GM18502 (cell line): ENCODE measurements around the gene PDE3A.

ENCODE experiments used
- ATAC-seq: cut with Tn5 transposase; IDR thresholded peaks from one replicate; pipeline ENCODE4 v1.9.1; 2021; ENCODE audit warnings: mild to moderate bottlenecking; ENCODE audit not compliant: unreplicated experiment, poor library complexity

PDE3A gene

GRCh38 chr12:20643822-20644221 lies 275.5 kb downstream of the PDE3A start:
- ATAC-seq = no peak

- no peak for ATAC-seq
Observed at GRCh38 chr12:20646239-20646827, 278.0 kb downstream of the PDE3A start.

- ATAC-seq = no peak
Observed at GRCh38 chr12:20653871-20654270, 285.5 kb downstream of the PDE3A start.

GRCh38 chr12:20656600-20656999 lies 288.3 kb downstream of the PDE3A start:
- no peak for ATAC-seq

- no peak for ATAC-seq
Observed at GRCh38 chr12:20657496-20657895, 289.2 kb downstream of the PDE3A start.

GRCh38 chr12:20681334-20681733 lies 313.0 kb downstream of the PDE3A start:
- no peak for ATAC-seq

- no peak for ATAC-seq
Observed at GRCh38 chr12:20695232-20695631, 326.9 kb downstream of the PDE3A start, which contains the start of gene SLCO1C1. SLCO1C1 (plus strand) TSS chr12:20695332; CDS start chr12:20699577, 4,245 bp downstream.

GRCh38 chr12:20696181-20696905 lies 328.0 kb downstream of the PDE3A start:
- ATAC-seq = no peak

- ATAC-seq = no peak
Observed at GRCh38 chr12:20701106-20701505, 332.8 kb downstream of the PDE3A start.

- ATAC-seq = no peak
Observed at GRCh38 chr12:20704860-20705259, 336.5 kb downstream of the PDE3A start.

- no peak for ATAC-seq
Observed at GRCh38 chr12:20711846-20712245, 343.5 kb downstream of the PDE3A start.

- no peak for ATAC-seq
Observed at GRCh38 chr12:20716037-20716436, 347.7 kb downstream of the PDE3A start.

GRCh38 chr12:20716985-20717384 lies 348.6 kb downstream of the PDE3A start:
- no peak for ATAC-seq

- no peak for ATAC-seq
Observed at GRCh38 chr12:20718294-20718693, 350.0 kb downstream of the PDE3A start.

GRCh38 chr12:20722142-20722541 lies 353.8 kb downstream of the PDE3A start:
- ATAC-seq = no peak

GRCh38 chr12:20731274-20731673 lies 362.9 kb downstream of the PDE3A start:
- ATAC-seq = no peak
